Common myeloid progenitor, CD34-positive (primary cell): Measurements from ENCODE around the gene PHACTR3.

Experiments
- CTCF ChIA-PET: fragments of 350-600 bp; sonication (Branson Sonifier 250); formaldehyde crosslinking; loops from one replicate; lab custom pipeline; 2021; ENCODE audit warnings: antibody characterized with exemption; lab: Charles Lee
- POLR2A ChIA-PET: fragments of 350-600 bp; sonication (Branson Sonifier 250); formaldehyde crosslinking; loops from one replicate; lab custom pipeline; 2021; ENCODE audit warnings: antibody characterized with exemption; lab: Charles Lee
- DNase-seq, 3 donors: peaks; one replicate each; pipeline versions ENCODE4 v3.0.0 to v3.0.0-alpha.2; 2013
- H3K27ac ChIP-seq, 2 experiments: 1 replicate in 1 of 2; 2 replicates in 1 of 2; pipeline ENCODE4 v1.7.0; 2013; ENCODE audit warnings: inconsistent platforms in 2 of 2, low read length in 2 of 2, mild to moderate bottlenecking in 2 of 2, low read depth in 1 of 2, moderate library complexity in 1 of 2; ENCODE audit not compliant: severe bottlenecking in 2 of 2, insufficient read depth in 1 of 2, poor library complexity in 1 of 2
- H3K27me3 ChIP-seq, 5 experiments: replicated peaks in 2 of 5; 1 replicate in 3 of 5; 2 replicates in 2 of 5; pipeline versions ENCODE4 v1.6.1 to v1.7.0; 2013; ENCODE audit warnings: low read length in 4 of 5, mild to moderate bottlenecking in 2 of 5, moderate library complexity in 2 of 5, inconsistent platforms in 1 of 5; ENCODE audit not compliant: insufficient read depth in 5 of 5, control insufficient read depth in 4 of 5
- H3K36me3 ChIP-seq, 4 experiments: 1 replicate in 2 of 4; 2 replicates in 2 of 4; pipeline versions ENCODE4 v1.6.1 to v1.7.0; 2013; ENCODE audit warnings: low read length in 3 of 4, control low read depth in 1 of 4, mild to moderate bottlenecking in 1 of 4; ENCODE audit not compliant: control insufficient read depth in 4 of 4, insufficient read depth in 4 of 4
- H3K4me1 ChIP-seq, 4 experiments: 1 replicate in 3 of 4; 2 replicates in 1 of 4; pipeline versions ENCODE4 v1.6.1 to v1.7.1; 2013; ENCODE audit warnings: low read length in 3 of 4, mild to moderate bottlenecking in 3 of 4, control low read depth in 1 of 4, inconsistent platforms in 1 of 4, moderate library complexity in 1 of 4; ENCODE audit not compliant: control insufficient read depth in 4 of 4, insufficient read depth in 4 of 4; ENCODE audit errors: control extremely low read depth in 1 of 4
- H3K4me3 ChIP-seq, 7 experiments: 1 replicate in 4 of 7; 2 replicates in 3 of 7; pipeline versions ENCODE4 v1.5.1 to v1.7.0; 2013; ENCODE audit warnings: mild to moderate bottlenecking in 7 of 7, low read length in 6 of 7, moderate library complexity in 6 of 7, inconsistent platforms in 2 of 7, low read depth in 2 of 7, control low read depth in 1 of 7; ENCODE audit not compliant: insufficient read depth in 4 of 7, control insufficient read depth in 1 of 7; ENCODE audit errors: extremely low read depth in 1 of 7
- H3K9me3 ChIP-seq, 5 experiments: 1 replicate in 4 of 5; 2 replicates in 1 of 5; pipeline versions ENCODE4 v1.6.1 to v1.7.1; 2013; ENCODE audit warnings: low read length in 4 of 5, mild to moderate bottlenecking in 2 of 5, inconsistent platforms in 1 of 5, low read depth in 1 of 5, moderate library complexity in 1 of 5; ENCODE audit not compliant: control insufficient read depth in 4 of 5, insufficient read depth in 2 of 5; ENCODE audit errors: control extremely low read depth in 1 of 5
- WGBS: methylation state at CpG from one replicate; pipeline ENCODE4 v1.1.5; 2013; ENCODE audit not compliant: insufficient coverage; 5-methylcytosine and 5-hydroxymethylcytosine counted together

The PHACTR3 gene

DNA sequence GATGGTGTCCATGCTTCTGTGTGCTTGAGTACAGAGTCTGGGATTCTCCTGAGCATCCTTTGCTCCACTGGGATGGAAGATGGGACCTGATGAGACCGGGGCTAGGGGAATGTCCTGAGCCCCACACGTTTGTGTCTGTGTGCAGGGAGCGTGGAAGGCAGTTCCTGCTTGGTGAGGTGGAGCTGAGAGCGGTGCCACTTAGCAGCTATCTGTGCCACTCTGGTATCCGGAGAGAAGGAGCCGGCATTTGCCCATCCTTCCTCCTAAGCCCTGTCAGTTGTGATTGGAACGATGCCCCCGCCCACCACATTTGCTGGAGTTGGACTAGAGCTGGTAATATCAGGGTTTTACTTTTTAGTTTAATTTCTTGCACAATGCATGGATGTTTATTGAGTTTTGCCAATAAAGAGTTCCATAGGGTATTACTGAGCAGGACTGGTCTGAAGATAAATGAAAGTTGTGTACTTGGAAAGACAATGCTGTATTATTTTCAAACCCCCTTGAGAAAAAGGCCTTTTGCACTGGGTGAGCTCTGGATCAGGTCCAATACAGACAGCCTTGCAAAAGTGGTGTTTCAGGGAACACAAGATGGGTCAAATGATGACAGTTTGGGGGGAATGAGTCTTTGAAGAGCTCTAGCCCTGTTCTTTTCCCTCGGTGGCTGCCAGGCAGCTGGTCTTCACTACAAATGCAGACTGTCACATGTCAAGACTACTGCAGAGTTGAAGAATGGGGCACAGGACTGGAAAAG is 198.3 kb downstream of the PHACTR3 start:
- POLR2A ChIA-PET = no interaction called here

DNA sequence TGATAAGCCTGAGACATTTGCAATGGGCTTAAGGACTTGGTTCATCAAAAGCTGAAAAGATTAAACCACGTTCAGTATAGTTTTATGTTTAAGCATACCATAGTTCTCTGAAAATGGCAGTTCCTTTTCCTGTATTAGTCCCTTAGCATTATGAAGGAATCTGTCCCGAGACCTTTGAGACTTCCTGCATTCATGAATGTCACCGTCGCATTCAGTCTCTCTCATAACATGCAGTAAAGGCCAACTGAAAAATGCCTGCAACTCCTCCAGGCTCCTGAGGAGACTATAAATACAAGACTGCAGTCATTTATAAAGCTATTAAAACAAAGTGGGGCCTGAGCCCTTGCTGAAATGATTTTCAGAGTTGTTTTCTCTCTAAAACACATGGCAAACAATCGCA is 200.0 kb downstream of the PHACTR3 start:
- Histone ChIP-seq H3K4me3 (no peak overlapping the region), H3K4me1 (no peaks in the 10 kb centered on the region), H3K36me3 (no peaks in the 10 kb centered on the region), H3K27me3 (peaks cover 0 to 14% (median 11%) of the 10 kb centered on the region in 5 experiments), H3K9me3 (peaks cover 2 to 14% (median 5%) of the 10 kb centered on the region in 5 experiments), H3K27ac (no peak overlapping the region)
- WGBS = 41% methylated on average over 4 of the region's 5 CpGs
- no peak for DNase-seq
- POLR2A ChIA-PET = no interaction called here
- CTCF ChIA-PET = no interaction called here

More for the DNA sequence above, 198.3 kb downstream of the PHACTR3 start:
- no peak overlapping the region for H3K4me3 ChIP-seq
- no peak overlapping the region for H3K27ac ChIP-seq
- peaks cover 0 to 14% (median 11%) of the 10 kb centered on the region in 5 experiments for H3K27me3 ChIP-seq
- WGBS = 83% methylated on average over 7 of the region's 9 CpGs
- H3K4me1 ChIP-seq = no peaks in the 10 kb centered on the region
- peaks cover 2 to 15% (median 6%) of the 10 kb centered on the region in 5 experiments for H3K9me3 ChIP-seq
- CTCF ChIA-PET = interaction anchor here (1.3 kb wide), 1 partner anchor 18 kb away, joined by 3 read pairs; no protein-coding TSS in a partner anchor
- no peak for DNase-seq
- H3K36me3 ChIP-seq = no peaks in the 10 kb centered on the region

DNA sequence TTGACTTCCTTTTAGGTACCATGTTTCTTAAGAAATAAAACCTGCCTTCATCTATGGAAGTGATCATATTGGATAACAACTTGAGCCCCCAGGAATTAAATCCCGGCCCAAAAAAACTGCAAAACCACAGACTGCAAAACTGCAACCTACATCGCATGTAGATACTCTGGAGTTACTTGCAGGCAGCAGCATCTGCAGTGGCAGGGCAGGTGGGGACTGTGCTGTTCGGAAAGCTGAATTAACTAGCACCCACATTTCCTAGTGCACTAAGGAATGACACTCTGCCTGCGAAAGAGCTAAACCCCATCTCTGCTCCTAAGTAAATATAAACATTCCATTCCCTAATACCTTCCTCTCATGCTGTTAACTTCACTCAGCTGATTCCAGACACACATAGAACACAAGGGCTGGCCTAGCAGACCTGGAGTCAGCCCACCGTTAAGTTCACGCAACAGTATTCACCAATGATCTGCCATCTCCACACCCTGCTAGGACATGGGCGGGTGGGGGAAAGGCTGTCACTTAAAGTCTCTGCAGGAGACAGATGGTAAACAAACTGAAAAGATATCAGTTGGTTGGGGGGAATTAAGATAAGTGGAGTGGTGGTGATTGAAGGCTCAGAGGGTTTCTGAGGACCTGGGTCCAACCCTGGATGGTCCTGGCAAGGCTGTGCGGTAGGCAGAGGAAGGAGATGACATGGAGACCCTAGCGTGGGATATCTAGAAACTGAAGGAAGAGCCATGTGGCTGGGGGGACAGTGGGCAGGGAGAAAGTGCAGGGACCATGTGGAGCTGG is 200.7 kb downstream of the PHACTR3 start:
- CTCF ChIA-PET = interaction anchor here (0.6 kb wide), 1 partner anchor 10 kb away, joined by 4 read pairs; no protein-coding TSS in a partner anchor
- Histone ChIP-seq H3K27me3 (peaks cover 0 to 14% (median 11%) of the 10 kb centered on the region in 5 experiments), H3K4me1 (no peaks in the 10 kb centered on the region), H3K9me3 (peaks cover 2 to 11% (median 3%) of the 10 kb centered on the region in 5 experiments), H3K27ac (no peak overlapping the region), H3K4me3 (no peak overlapping the region), H3K36me3 (no peaks in the 10 kb centered on the region)
- POLR2A ChIA-PET = no interaction called here
- whole genome bisulfite sequencing = 81% methylated on average over 7 of the region's 9 CpGs
- no peak for DNase-seq

DNA sequence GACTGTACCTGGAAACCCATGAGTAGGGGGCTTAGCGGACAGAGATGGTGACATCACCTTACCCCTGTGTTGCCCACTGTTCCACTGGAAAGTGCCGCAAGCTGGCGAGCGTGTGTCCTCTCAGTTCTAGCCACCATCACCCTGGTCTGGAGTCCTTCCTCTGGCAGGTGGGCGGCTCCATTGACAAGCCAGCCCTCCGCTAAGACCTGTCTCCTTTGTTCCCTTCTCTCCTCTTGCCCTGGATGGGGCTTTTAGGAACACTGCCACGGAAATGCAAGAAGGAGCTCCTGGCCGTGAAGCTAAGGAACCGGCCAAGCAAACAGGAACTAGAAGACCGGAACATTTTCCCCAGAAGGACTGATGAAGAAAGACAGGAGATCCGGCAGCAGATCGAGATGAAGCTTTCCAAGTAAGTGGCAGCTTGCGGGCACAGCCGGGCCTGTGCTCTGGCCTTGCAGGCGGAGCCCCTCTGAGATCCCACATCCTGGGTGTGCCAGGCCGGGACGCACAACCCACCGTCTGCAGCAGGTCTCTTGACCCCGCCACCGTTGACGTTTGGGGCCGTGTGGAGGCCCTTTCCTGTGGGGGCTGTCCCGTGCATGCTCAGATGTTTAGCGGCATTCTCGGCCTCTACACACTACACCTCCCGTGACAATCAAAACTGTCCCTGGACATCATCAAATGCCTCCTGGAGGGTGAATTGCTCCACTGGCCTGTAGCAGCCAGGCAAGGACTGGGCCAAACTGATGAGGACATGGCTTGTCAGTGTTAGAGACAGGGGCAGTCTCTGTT is 201.6 kb downstream of the PHACTR3 start:
- no peak for DNase-seq
- no peaks in the 10 kb centered on the region for H3K4me1 ChIP-seq
- H3K36me3 ChIP-seq = no peaks in the 10 kb centered on the region
- H3K27ac ChIP-seq = no peak overlapping the region
- peaks cover 0 to 17% (median 11%) of the 10 kb centered on the region in 5 experiments for H3K27me3 ChIP-seq
- ChIA-PET CTCF (no interaction called here), POLR2A (no interaction called here)
- H3K4me3 ChIP-seq = no peak overlapping the region
- WGBS = 86% methylated on average over 22 of the region's 26 CpGs
- H3K9me3 ChIP-seq = peaks cover 0 to 6% (median 2%) of the 10 kb centered on the region in 5 experiments

DNA sequence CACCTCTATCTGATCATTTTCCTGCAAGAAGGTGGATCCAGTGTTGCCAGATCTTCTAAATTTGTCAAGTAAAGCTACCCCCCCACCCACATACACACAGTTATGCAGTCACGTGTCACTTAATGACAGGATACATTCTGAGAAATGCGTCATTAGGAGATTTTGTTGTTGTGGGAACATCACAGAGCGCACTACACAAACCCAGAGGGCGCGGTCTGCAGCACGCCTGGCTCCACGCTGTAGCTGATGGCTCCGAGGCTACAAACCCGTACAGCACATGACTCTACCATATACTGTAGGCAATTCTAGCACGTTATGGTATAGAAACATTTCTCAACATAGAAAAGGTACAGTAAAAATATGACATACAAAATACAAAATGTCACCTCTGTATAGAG is 202.2 kb downstream of the PHACTR3 start:
- 98% methylated on average over 7 of the region's 10 CpGs for WGBS
- no peak for DNase-seq
- CTCF ChIA-PET = no interaction called here
- no peaks in the 10 kb centered on the region for H3K4me1 ChIP-seq
- H3K36me3 ChIP-seq = no peaks in the 10 kb centered on the region
- no peak overlapping the region for H3K27ac ChIP-seq
- H3K27me3 ChIP-seq = peaks cover 0 to 19% (median 11%) of the 10 kb centered on the region in 5 experiments
- H3K4me3 ChIP-seq = no peak overlapping the region
- H3K9me3 ChIP-seq = peaks cover 0 to 3% (median 0%) of the 10 kb centered on the region in 5 experiments
- POLR2A ChIA-PET = no interaction called here

DNA sequence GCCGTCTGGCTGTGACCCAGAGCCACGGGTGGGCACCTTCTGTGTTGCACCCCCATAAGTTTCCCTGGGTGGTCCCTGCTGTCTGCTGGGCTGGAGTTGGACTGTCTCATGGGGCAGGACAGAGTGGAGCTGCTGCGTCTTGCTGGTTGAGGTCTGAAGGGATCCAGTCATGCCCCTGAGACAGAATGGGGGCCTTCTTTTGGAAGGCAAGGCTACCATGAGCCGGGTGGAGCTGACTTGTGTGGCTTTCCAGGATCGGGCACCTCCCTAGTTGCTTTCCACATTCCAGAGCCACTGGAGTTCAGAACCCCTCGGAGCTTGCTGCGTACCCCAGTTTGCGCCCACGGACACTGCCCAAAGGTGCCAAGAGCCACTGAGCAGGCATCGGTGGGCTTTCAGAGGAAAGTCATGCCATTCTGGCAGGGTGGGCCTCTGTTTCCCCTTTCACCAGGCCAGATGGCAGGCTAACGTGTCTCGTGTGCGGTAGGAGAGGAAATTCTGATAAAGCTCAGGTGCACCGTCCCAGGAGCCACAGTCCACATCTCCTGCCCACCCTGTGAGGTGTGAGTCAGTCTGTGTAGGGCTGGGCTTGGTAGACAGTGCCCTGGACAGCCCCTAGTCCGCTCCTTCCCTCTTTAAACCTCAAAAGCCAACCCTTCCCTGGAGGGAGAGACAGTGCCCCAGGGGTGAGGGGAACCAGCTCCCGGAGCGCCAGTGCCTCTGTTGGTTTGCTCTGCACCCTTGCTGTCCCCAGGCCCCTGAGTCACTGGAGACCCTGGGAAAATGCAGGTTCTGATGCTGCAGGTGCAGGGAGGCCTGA is 203.8 kb downstream of the PHACTR3 start:
- ChIA-PET CTCF (no interaction called here), POLR2A (no interaction called here)
- DNase-seq = no peak
- Histone ChIP-seq H3K36me3 (no peaks in the 10 kb centered on the region), H3K27me3 (peaks cover 0 to 23% (median 8%) of the 10 kb centered on the region in 5 experiments), H3K9me3 (no peaks in the 10 kb centered on the region), H3K4me3 (no peak overlapping the region), H3K4me1 (no peaks in the 10 kb centered on the region), H3K27ac (no peak overlapping the region)
- 95% methylated on average over 16 of the region's 17 CpGs for WGBS
